SKM-1 treated with dmso at 0.1 percent for 144 hours (cell line): ENCODE measurements around the gene RAB10.
"Not testable (repeated sequence)": the region's sequence is repeated elsewhere in the genome, so short reads cannot be mapped to it uniquely, and the experiment has no call there.

Experiments used
- DNase-seq: peaks from one replicate; lab custom pipeline; 2025; ENCODE audit not compliant: unreplicated experiment; lab: John Stamatoyannopoulos, UW

Gene RAB10

DNA sequence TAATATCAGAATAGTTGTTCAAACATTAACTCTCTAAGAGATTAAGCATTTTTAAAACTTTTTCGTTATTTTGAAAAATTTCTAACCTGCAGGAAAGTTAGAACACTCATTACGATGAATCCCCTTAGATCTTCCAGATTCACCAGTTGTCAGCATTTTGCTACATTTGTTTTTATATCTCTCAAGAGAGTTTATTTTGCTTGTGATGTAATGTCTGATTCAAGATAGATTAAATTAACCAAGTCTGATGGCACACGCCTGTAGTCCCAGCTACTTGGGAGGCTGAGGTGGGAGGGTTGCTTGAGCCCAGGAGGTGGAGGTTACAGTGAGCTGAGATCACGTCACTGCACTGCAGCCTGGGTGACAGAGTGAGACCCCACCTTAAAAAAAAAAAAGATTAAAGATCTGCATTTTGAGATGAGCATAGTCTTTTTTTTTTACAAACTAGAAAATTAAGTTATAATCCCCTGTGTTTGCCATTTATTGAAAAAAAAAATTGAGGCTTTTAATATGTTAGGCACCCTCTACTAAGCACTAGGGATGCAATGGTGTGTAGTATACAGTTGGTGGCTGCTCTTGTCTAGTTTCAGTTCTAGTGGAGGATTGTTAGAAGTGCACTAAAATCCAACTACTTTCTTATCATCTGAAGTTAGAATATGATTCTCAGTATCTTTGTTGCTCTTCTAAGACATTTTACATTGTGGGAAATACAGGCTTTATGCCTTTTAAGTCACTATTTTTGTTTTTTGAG, 20.9 kb downstream of the RAB10 start:
- no peak for DNase-seq

DNA sequence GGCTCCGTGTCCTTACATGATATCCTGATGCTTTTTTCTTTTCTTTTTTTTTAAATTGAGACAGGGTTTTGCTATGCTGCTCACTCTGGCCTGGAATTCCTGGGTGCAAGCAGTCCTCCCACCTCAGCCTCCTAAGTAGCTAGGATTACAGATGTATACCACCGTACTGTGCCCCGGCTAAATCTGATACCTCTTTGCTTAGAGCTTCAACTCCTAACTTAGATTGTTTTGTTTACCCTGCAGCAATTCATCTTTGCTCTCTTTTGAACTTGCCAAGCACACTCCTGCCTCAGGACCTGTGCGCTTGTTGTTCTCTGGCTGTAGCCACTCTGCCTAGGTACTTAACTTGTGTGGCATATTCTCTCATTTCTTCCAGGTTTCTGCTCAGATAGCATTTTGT, 24.5 kb downstream of the RAB10 start:
- DNase-seq: no peak

DNA sequence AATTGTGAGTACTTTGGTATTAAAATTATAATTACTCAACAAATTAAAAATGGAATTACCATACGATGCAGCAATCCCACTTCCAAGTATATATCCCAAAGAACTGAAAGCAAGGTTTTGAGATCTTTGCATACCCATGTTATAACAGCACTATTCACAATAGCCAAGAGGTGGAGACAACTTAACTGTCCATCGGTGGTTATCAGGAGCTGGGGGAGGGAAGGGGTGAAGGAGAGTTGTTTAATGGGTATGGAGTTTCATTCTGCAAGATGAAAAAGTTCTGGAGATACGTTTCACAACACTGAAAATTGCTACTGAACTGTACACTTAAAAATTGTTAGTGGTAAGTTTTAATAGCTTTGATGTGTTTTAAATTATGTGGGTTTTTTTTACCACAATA, 25.7 kb downstream of the RAB10 start:
- no peak for DNase-seq

DNA sequence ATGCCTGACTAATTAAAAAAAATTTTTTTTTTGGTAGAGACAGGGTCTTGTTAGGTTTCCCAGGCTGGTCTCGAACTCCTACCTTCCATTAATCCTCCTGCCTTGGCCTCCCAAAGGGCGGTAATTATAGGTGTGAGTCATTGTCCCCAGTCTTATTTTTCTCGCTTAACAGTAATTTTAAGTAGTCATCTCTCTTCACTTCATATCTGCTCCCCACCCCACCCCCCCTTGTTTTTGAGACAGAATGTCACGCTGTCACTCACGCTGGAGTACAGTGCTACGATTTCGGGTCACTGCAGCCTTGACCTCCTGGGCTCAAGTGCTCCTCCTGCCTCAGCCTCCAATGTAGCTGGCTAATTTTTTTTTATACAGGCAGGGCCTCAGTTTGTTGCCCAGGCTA, 27.7 kb downstream of the RAB10 start:
- no peak for DNase-seq

DNA sequence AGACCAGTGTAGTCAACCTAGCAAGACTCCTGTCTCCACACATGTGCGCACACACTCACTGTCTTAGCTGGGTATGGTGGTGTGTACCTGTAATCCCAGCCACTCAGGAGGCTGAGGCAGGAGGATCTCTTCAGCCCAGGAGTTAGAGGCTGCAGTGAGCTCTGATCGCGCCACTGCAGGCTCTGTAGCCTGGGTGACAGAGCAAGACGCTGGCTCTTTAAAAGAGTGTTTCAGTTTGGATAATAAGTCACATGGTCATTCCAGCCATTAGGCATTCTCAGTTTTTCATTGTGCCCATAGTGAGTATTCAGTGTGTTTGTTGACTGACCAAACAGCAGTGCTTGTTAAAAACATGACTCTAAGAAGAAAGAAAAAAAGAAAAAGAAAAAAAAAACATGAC, 31.0 kb downstream of the RAB10 start:
- DNase-seq: no peak

DNA sequence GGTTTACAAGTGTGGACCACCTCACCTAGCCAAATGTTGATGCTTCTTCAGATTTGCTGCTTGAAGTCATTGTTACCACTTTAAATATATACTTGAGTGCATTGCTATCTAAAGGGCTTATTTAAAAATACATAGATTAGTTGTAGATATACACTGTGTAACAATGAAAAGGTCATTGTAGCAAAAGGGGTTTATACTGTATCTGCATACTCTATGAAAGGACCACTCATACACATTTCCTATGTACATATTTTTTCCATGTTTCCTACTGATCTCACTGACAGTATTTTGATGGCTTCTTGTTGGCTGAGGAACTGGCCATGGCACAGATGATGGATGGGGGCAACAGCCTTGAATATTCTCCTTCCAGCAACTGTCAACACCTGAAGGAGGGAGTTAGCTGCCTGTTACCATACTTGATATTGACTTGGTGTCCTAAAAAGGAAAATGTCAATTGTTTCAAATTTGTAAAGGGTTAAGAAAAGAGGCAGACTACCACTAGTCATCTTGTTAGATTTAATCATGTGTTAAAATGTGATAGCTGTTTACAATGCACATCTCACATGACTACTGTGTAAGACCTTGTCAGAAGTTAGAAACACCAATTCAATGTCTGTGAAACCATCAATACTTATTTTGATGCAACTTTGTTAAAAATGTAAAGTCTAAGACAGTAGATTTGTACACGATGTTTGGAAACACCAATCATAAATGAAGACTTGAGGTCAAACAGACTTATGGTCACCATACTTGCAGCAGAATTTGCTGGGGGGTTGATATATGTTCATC, 33.5 kb downstream of the RAB10 start:
- DNase-seq: no peak

DNA sequence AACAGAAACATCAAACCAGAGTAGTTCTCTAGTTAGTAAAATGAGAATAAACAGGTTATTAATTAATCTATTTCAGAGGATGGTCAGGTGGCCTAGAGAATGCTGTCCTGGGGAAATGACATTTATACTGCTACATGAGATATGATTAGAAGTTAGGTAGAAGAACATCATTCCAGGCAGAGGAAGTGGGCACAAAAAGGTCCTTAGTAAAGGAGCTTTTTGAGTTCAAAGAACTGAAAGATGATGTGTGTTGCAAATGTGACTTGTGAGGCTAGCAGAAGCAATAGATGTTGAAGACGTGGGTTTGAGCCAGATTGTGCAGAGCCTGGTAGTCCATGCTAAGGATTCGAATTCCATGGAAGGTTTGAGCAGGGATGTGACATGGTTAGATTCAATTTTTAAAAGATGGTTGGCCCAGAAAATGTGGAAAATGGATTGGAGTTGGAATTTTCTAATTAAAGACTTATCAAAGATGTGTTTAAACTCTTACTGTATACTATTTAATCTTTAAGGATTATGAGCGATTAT, 34.2 kb downstream of the RAB10 start:
- no peak for DNase-seq

DNA sequence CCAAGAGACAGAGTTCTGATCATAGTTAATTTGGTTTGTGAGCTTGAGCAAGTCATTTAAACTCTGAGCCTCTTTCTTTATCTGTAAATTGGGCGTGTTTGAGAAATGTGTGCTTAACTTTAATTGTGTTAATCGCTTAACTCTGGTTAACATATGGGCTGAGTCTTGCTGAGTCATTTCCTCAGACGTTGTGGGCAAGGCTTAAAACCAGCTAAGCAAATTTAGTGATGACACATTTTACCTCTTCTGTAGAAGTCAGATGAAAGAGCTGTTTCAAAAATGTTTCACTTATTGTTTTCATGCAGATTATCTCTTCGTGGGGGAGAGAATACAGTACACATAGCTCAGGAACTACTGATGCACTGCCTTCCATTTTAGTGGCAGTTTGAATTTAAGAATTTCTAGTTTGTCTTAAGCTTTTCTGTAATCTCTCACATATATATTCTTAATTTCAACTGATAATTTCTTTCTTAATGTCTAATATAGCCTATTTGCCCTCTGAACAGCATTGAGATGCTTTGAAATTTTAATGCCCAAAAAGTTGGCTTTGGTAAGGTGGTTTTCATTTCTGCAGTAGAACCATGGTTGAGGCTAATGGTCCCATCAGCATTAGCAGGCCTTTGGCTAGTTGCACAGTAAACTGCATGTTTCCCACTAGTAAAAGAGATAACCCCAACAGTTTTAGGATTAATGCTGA, 34.9 kb downstream of the RAB10 start:
- DNase-seq: peak; percentile 62

DNA sequence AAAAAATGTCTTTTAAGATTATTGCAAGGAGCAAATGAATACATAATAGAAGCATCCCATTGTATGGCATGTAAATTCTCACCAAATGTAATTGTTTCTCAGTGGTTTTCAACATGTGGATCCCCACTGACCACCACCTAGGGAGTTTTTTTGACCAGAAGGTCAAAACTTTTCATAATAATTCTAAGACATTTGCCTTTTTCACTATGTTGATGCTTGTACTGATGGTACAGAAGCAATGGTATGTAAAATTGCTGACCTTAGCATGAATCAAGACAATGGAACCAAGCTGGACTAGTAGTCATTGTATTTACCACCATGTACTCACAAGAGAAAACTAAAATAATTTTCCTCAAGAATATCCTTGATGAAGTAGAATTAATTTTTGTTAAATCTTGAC, 36.8 kb downstream of the RAB10 start:
- DNase-seq: no peak

DNA sequence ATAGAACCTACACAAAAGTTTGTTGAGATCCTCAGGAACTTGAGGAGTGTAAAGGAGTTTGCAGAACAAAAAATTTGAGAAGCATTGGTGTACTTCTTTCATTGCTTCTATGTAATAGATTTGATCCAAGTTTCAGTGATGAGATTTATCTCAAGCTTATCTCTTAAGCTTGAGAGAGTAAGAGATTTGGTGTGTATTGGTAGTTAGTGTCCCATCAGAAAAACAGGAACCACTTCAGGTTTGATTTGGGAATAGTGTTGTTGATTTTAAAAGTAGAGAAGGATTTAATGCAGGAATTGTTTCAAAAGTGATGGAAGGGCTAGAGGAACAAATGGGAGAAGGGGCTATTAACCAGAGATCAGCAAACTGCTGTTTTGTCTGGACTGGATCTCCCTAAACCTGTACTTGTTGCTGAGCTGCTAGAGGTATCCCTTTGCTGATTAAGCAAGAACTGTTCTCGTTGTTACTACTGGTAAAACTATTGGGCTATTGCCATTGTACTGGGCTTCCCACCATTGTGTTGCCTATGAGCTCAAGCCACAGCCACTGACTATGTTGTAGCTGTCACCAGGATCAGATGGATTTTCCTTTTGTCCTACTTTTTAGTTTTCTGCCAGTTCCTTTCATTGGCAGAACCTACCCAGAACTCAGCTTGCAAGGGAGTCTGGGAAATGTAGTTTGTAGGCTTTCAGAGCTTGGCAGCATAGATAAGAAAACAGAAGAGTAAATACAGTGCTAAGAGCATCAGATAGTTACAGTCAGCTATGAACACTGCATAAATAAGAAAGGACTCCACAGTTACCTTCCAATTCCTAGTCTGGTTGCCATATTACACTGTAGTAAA, 39.3 kb downstream of the RAB10 start:
- no peak for DNase-seq

DNA sequence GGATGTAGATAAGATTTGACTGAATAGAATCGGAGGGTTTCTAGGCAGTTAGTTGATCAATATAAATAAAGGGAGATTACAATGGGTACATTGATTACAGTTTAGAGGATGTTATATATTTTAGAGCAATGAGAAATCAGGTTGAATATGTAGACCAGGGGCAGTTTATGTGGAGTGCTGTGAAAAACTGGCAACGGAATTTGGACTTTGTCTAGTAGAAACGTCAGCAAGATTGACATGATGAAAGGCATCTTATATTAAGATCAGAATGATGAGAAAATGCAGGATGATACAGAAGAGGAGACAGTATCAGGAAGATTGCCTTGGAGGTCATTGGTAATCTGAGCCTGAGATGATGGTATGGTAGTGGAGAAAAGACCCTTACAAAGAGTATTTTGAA, 39.9 kb downstream of the RAB10 start:
- DNase-seq: no peak

DNA sequence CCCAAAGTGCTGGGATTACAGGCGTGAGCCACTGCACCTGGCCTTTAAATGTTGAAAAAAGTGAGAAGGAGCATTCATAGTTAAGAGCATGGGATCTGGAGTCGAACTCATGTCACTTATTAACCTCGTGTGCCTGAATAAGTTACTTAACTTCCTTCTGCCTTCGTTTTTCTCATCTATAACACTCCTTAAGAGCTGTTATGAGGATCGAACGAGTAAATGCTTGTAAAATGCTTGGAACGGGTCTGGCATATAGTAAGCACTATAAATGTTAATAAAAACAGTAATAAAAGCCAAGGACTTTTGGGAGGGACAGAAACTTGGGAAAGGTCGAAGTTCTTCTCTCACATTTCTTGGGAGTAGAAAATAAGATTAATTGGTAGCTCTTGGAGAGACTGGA, 40.8 kb downstream of the RAB10 start:
- no peak for DNase-seq

DNA sequence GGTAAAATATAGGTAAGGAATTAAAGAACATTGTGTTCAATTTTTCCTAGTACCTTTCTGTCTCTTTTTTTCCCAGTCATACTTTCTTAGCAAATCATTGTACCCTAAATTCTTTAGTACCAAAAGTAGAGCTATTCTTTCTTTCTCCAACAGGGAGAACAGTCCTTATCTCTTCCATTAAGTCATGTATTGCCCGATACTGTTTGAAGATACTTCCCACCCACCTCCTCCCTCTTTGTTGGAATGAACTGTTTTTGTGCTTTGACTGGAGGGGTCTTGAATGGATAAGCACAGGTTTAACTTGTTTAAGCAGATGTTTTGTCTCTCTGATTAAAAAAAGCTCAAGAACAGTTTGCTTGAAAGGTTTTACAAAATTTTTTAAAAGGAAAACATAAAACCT, 41.3 kb downstream of the RAB10 start:
- DNase-seq: no peak

DNA sequence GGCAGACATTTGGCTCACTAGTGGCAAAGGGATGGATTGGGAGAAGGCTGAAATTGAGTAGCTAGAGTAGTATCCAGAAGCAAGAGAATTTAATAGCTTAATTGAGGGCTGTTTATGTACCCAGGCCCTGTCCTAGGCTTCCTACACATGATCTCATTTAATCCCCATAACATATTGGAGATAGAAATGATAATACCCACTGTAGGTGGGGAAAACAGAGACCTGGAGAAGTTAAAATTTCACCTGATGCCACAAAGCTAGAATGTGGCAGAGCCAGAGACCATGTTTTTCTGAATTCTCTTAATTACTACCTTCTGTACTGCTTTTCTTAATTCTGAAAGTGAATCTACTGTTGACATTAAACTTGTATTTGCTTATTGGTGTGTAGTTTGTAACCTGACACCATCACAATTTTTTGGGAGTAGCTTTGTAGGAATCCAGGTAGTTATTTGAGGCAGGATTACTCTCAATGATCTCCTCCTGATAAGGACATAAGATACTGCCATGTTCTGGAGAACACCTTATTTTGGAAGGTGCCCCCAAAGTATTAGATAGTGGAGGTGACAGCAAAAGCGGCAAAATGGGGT, 42.2 kb downstream of the RAB10 start:
- DNase-seq: no peak

DNA sequence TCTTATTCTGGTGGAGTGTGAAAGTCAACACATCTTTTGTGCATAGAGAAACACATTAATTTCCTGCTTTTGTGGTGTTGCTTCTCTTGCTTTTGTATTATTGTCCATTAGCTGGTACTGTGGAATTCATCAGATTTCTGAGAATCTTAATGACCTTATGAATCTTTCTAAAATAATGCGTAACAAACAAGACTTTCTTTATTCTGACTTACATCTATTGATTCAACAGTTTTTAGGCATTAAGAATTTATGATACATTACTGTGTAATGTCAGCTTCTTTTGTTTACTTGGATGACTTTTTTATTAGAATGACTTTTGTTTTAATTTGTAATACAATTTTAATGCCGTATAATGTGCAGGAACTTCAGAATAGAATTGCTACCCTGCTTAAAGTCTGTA, 43.4 kb downstream of the RAB10 start:
- DNase-seq: no peak

DNA sequence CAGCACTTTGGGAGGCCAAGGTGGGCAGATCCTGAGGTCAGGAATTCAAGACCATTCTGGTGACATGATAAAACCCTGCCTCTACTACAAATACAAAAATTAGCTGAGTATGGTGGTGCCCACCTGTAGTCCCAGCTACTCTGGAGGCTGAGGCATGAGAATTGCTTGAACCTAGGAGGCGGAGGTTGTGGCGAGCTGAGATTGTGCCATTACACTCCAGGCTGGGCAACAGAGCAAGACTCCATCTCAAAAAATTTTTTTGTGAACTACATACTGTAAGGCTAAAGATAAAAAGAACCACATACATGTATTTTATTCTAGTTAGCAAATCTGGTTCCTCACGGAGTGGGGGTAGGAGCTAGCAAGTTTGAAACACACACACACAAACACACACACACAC, 45.1 kb downstream of the RAB10 start:
- no peak for DNase-seq

DNA sequence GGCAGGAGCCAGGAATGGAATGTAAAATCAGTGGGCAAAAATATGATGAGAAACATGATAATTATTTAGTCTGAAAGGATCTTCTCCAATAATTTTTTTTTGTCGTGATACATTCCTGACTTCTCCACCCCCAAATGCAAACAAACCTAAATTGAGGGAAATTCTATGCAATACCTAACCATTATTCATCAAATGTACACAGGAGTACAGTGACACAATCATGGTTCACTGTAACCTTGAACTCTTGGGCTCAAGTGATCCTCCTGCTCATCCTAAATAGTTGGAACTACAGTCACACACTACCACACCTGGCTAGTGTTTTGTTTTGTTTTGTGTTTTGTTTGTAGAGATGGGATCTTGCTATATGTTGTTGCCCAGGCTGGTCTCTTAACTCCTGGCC, 46.5 kb downstream of the RAB10 start:
- no peak for DNase-seq

DNA sequence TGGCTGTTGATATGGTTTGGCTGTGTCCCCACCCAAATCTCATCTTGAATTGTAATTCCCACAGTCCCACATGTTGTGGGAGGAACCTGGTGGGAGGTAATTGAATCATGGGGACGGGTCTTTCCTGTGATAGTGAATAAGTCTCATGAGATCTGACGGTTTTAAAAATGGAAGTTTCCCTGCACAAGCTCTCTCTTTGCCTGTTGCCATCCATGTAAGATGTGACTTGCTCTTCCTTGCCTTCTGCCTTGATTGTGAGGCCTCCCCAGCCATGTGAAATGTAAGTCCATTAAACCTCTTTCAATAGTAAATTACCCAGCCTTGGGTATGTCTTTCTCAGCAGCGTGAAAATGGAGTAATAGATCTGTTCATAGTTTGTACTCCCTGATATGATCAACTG, 47.0 kb downstream of the RAB10 start:
- DNase-seq: not testable (repeated sequence)

DNA sequence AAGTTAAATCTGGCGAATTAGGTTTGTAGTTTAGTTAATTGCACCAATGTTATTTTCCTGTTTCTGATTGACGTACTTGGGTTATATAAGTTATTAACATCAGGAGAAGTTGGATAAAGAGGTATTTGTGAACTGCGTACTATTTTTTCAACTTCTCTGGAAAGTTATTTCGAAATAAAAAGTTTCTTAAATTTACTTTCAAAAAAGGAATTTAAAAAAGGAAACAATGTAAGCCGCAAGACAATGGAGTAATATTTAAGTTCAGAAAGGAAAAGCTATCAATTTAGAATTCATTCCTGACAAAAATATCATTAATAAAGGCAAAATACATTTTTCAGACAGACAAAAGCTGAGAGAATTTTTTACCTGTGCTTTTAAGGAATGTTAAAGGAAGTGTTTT, 47.7 kb downstream of the RAB10 start:
- no peak for DNase-seq

DNA sequence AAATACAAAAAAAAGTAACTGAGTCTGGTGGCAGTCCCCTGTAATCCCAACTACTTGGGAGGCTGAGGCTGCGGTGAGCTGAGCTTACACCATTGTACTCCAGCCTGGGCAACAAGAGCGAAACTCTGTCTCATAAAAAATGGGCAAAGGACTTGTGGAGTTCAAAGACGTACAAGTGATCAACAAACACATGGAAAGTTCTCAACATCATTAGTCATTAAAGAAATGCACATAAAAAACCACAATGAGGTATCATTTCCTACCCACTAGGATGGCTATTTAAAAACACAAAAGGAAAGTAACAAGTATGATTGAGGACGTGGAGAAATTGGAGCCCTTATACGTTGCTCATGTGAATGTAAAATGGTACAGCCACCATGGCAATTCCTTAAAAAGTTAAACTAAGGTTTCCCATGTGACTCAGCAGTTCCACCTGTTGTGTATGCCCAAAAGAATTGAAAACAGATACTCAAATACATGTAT, 52.3 kb downstream of the RAB10 start:
- no peak for DNase-seq
